HepG2 (cell line): ENCODE measurements around the gene ZKSCAN4. TPM values are rescaled to one million over a fixed set of nuclear protein-coding genes. Genes with fewer than 3 reads are reported as not detected.
A peak's percentile ranks its signal among the peaks of the same experiment; 100 is the strongest.

Experiments used
- AGO2 ChIP-seq: fragments of 200-400 bp; formaldehyde crosslinking; optimal IDR thresholded peaks from 2 replicates; pipeline ENCODE3; 2017; ENCODE audit warnings: mild to moderate bottlenecking, low read depth, low read length, moderate library complexity
- GFI1 ChIP-seq: sonication (generic); formaldehyde crosslinking; IDR thresholded peaks from 2 replicates; pipeline ENCODE4 v1.5.0; 2020; ENCODE audit warnings: missing genetic modification reagents, mild to moderate bottlenecking, borderline replicate concordance
- GLI4 ChIP-seq: sonication (generic); formaldehyde crosslinking; IDR thresholded peaks from 2 replicates; pipeline ENCODE4 v1.5.1; 2020; ENCODE audit warnings: missing genetic modification reagents, mild to moderate bottlenecking, moderate library complexity, borderline replicate concordance
- GTF2F1 ChIP-seq: fragments of 150-350 bp; IDR thresholded peaks from 2 replicates; pipeline ENCODE4 v1.6.1; 2014; ENCODE audit warnings: low read length
- KDM1A ChIP-seq: IDR thresholded peaks from 2 replicates; pipeline ENCODE4 v1.6.1; 2016; ENCODE audit warnings: missing compliant biosample characterization
- KMT2A ChIP-seq: sonication (generic); formaldehyde crosslinking; IDR thresholded peaks from 2 replicates; pipeline ENCODE4 v1.4.0; 2020; ENCODE audit warnings: missing genetic modification reagents
- MYPOP ChIP-seq: sonication (generic); formaldehyde crosslinking; IDR thresholded peaks from 2 replicates; pipeline ENCODE4 v1.8.1; 2023; ENCODE audit warnings: mild to moderate bottlenecking, moderate library complexity, missing genetic modification reagents
- PRDM15 ChIP-seq: sonication (generic); formaldehyde crosslinking; IDR thresholded peaks from 2 replicates; pipeline ENCODE4 v1.4.0; 2020; ENCODE audit warnings: missing genetic modification reagents
- SNRNP70 ChIP-seq: fragments of 200-400 bp; formaldehyde crosslinking; IDR thresholded peaks from 2 replicates; pipeline ENCODE4 v1.6.1; 2017; ENCODE audit warnings: mild to moderate bottlenecking, low read depth, low read length, moderate library complexity
- TFE3 ChIP-seq: IDR thresholded peaks from 2 replicates; pipeline ENCODE4 v1.6.1; 2016
- ZBTB33 ChIP-seq: sonication (generic); formaldehyde crosslinking; IDR thresholded peaks from 2 replicates; pipeline ENCODE4 v1.4.0; 2020; ENCODE audit warnings: missing genetic modification reagents
- ZBTB34 ChIP-seq: sonication (generic); formaldehyde crosslinking; IDR thresholded peaks from 2 replicates; pipeline ENCODE4 v1.8.0; 2022; ENCODE audit warnings: mild to moderate bottlenecking, missing genetic modification reagents
- ZFP37 ChIP-seq: sonication (generic); formaldehyde crosslinking; IDR thresholded peaks from 2 replicates; pipeline ENCODE4 v1.4.0; 2020; ENCODE audit warnings: missing genetic modification reagents, borderline replicate concordance
- ZNF264 ChIP-seq: sonication (generic); formaldehyde crosslinking; IDR thresholded peaks from 2 replicates; pipeline ENCODE4 v1.4.0; 2020; ENCODE audit warnings: missing genetic modification reagents
- ZNF33A ChIP-seq: sonication (generic); formaldehyde crosslinking; IDR thresholded peaks from 2 replicates; pipeline ENCODE4 v1.5.1; 2020; ENCODE audit warnings: missing genetic modification reagents, mild to moderate bottlenecking, moderate library complexity, borderline replicate concordance
- ZNF354B ChIP-seq: sonication (generic); formaldehyde crosslinking; IDR thresholded peaks from 2 replicates; pipeline ENCODE4 v1.8.0; 2022; ENCODE audit warnings: mild to moderate bottlenecking, missing genetic modification reagents
- ZNF766 ChIP-seq: sonication (generic); formaldehyde crosslinking; IDR thresholded peaks from 2 replicates; pipeline ENCODE4 v1.5.0; 2020; ENCODE audit warnings: missing genetic modification reagents, borderline replicate concordance
- ZNF878 ChIP-seq: sonication (generic); formaldehyde crosslinking; IDR thresholded peaks from 2 replicates; pipeline ENCODE4 v1.8.1; 2023; ENCODE audit warnings: mild to moderate bottlenecking, missing genetic modification reagents, moderate library complexity
- polyA plus RNA-seq, 8 experiments: library from polyadenylated mRNA; depleted of rRNA in 3 of 8; stranded (reverse) in 7 of 8; unstranded in 1 of 8; fragments of >200 nt; fragmentation: Illumina TruSeq in 4 of 8; extraction: Trizol in 4 of 8; gene quantifications; 2 replicates each; pipeline versions ENCODE4 v1.2.1 to v1.2.3, GENCODE V29; 2011 to 2016; ENCODE audit warnings: low read depth in 4 of 8, missing spikeins in 1 of 8, mixed read lengths in 1 of 8; ENCODE audit not compliant: insufficient read depth in 1 of 8
- total RNA-seq, 5 experiments: library from RNA; depleted of rRNA; stranded (reverse); fragments of >200 nt; fragmentation: Illumina TruSeq; extraction: Trizol; gene quantifications; 2 replicates each; pipeline ENCODE4 v1.2.3, GENCODE V29; 2016; ENCODE audit warnings: low read depth in 1 of 5

Gene ZKSCAN4
- total and polyA plus RNA-seq, 2 of the 13 experiments (the other 11 are each of a cell fraction or from before 2014, with no cell fraction given): 2.9 to 7.8 TPM

GRCh38 chr6:28218312-28219248, 33.5 kb downstream of the ZKSCAN4 start (continued):
- TF ChIP-seq ZNF766 (CRISPR knock-in tag) (no peak), SNRNP70 (no peak), ZNF33A (no peak), PRDM15 (CRISPR knock-in tag) (peak; percentile 74), KDM1A (CRISPR knock-in tag) (no peak), MYPOP (CRISPR knock-in tag) (peak; percentile 41; the same call in 1 of the 2 replicates), ZBTB33 (CRISPR knock-in tag) (peak; percentile 45; the same call in 1 of the 2 replicates), ZNF354B (CRISPR knock-in tag) (0 out of 2 replicates have a peak, but pooled peaks have one; percentile 30), TFE3 (CRISPR knock-in tag) (peak; percentile 78; the same call in 1 of the 2 replicates), ZNF264 (CRISPR knock-in tag) (0 out of 2 replicates have a peak, but pooled peaks have one; percentile 72), GTF2F1 (peak; percentile 31; the same call in 1 of the 2 replicates), KMT2A (CRISPR knock-in tag) (0 out of 2 replicates have a peak, but pooled peaks have one; percentile 19), GFI1 (no peak), ZBTB34 (CRISPR knock-in tag) (peak; percentile 43; the same call in 1 of the 2 replicates), ZNF878 (CRISPR knock-in tag) (peak; percentile 81; the same call in 1 of the 2 replicates), AGO2 (peak; percentile 34), GLI4 (CRISPR knock-in tag) (no peak; the same call in 1 of the 2 replicates), ZFP37 (CRISPR knock-in tag) (peak; percentile 87; the same call in 1 of the 2 replicates)
